Memory B cell (primary cell): Measurements from ENCODE around the gene ATP8A2.

Experiments
- ATAC-seq: fragments of 150-1000 bp; cut with Tn5 transposase; 2 replicates; pipeline ENCODE4 v1.10.0; 2021; ENCODE audit warnings: low read depth, mild to moderate bottlenecking, moderate library complexity
- DNase-seq, 2 donors: peaks; one replicate each; pipeline ENCODE4 v3.0.0; 2022; ENCODE audit warnings: low spot score in 2 of 2
- H3K27ac Mint-ChIP-seq: one replicate; pipeline ENCODE4 v1.8.0; 2022; ENCODE audit warnings: mild to moderate bottlenecking, moderate library complexity, mixed read lengths
- H3K27me3 Mint-ChIP-seq: one replicate; pipeline ENCODE4 v1.8.0; 2022; ENCODE audit warnings: mixed read lengths
- H3K36me3 Mint-ChIP-seq: one replicate; pipeline ENCODE4 v1.8.0; 2022; ENCODE audit warnings: mild to moderate bottlenecking, mixed read lengths
- H3K4me1 Mint-ChIP-seq: one replicate; pipeline ENCODE4 v1.8.0; 2022; ENCODE audit warnings: mixed read lengths
- H3K4me3 Mint-ChIP-seq: one replicate; pipeline ENCODE4 v1.8.0; 2022; ENCODE audit warnings: mild to moderate bottlenecking, moderate library complexity, mixed read lengths
- H3K9me3 Mint-ChIP-seq: one replicate; pipeline ENCODE4 v1.8.0; 2022; ENCODE audit warnings: mixed read lengths

The ATP8A2 gene

GRCh38 chr13:25687471-25688225, 315.9 kb downstream of the ATP8A2 start:
- DNase-seq = no peak
- ATAC-seq = no peak
- Mint-ChIP-seq H3K27me3 (peaks cover 4% of the 10 kb centered on the region), H3K36me3 (no peaks in the 10 kb centered on the region), H3K4me1 (no peaks in the 10 kb centered on the region), H3K4me3 (no peak overlapping the region), H3K27ac (no peak overlapping the region), H3K9me3 (no peaks in the 10 kb centered on the region)

- Mint-ChIP-seq H3K4me3 (no peak overlapping the region), H3K9me3 (no peaks in the 10 kb centered on the region), H3K4me1 (no peaks in the 10 kb centered on the region), H3K36me3 (no peaks in the 10 kb centered on the region), H3K27me3 (peaks cover 4% of the 10 kb centered on the region), H3K27ac (no peak overlapping the region)
- DNase-seq (no peak), ATAC-seq (no peak)
Observed at GRCh38 chr13:25688536-25688935, 316.8 kb downstream of the ATP8A2 start.

DNA sequence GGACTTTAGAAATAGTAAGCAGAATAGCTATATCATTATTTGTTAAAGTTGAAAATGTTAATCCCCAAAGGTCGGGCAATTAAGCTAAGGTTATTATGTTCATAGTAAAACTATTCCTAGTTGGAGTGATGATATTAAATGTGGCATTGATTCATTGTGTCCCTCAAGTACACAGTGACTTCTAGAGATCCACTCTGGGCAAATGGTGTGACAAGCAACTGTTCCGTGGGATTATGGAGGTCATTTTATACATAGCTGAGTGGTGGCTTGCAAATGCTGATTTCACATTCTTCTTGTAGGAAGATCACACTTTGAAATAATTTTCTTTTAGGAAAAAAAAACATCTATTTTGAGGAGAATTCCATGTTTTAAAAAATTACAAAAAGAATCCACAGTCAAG, 317.8 kb downstream of the ATP8A2 start:
- H3K9me3 Mint-ChIP-seq = no peaks in the 10 kb centered on the region
- no peak overlapping the region for H3K4me3 Mint-ChIP-seq
- no peaks in the 10 kb centered on the region for H3K36me3 Mint-ChIP-seq
- DNase-seq (no peak), ATAC-seq (no peak)
- H3K27ac Mint-ChIP-seq = no peak overlapping the region
- H3K27me3 Mint-ChIP-seq = peaks cover 4% of the 10 kb centered on the region
- H3K4me1 Mint-ChIP-seq = no peaks in the 10 kb centered on the region

GRCh38 chr13:25690582-25690981, 318.8 kb downstream of the ATP8A2 start:
- Mint-ChIP-seq H3K27me3 (peaks cover 4% of the 10 kb centered on the region), H3K27ac (no peak overlapping the region), H3K4me3 (no peak overlapping the region), H3K4me1 (no peaks in the 10 kb centered on the region), H3K9me3 (no peaks in the 10 kb centered on the region), H3K36me3 (no peaks in the 10 kb centered on the region)
- ATAC-seq (no peak), DNase-seq (no peak)

DNA sequence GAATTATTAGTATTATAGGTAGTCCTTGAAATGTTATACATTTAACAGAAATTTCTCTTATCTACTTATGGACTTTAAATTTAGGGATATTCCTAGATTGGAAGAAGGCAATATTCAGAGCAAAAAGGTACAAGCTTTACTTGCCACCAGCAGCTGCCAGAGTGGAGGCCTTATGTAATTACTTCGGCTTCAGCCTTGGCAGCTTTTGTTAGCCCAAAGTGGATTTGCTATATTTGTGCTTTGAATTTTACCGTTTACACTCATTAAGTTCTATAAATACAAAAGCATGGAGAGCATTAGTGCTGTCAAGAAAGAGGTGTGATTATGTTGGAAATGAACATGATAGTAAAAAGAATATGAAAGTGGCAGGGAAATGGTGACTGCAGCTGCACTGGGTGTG, 319.9 kb downstream of the ATP8A2 start:
- H3K27me3 Mint-ChIP-seq = peaks cover 4% of the 10 kb centered on the region
- H3K4me3 Mint-ChIP-seq = no peak overlapping the region
- H3K36me3 Mint-ChIP-seq = no peaks in the 10 kb centered on the region
- no peaks in the 10 kb centered on the region for H3K9me3 Mint-ChIP-seq
- H3K4me1 Mint-ChIP-seq = no peaks in the 10 kb centered on the region
- DNase-seq (no peak), ATAC-seq (no peak)
- H3K27ac Mint-ChIP-seq = no peak overlapping the region

- H3K4me3 Mint-ChIP-seq = no peak overlapping the region
- DNase-seq (no peak), ATAC-seq (no peak)
- H3K9me3 Mint-ChIP-seq = no peaks in the 10 kb centered on the region
- no peak overlapping the region for H3K27ac Mint-ChIP-seq
- H3K4me1 Mint-ChIP-seq = no peaks in the 10 kb centered on the region
- no peaks in the 10 kb centered on the region for H3K36me3 Mint-ChIP-seq
- H3K27me3 Mint-ChIP-seq = peaks cover 4% of the 10 kb centered on the region
Observed at GRCh38 chr13:25692099-25692498, 320.3 kb downstream of the ATP8A2 start.

- no peaks in the 10 kb centered on the region for H3K4me1 Mint-ChIP-seq
- peaks cover 3% of the 10 kb centered on the region for H3K9me3 Mint-ChIP-seq
- no peak for DNase-seq
- no peaks in the 10 kb centered on the region for H3K27me3 Mint-ChIP-seq
- no peak overlapping the region for H3K4me3 Mint-ChIP-seq
- H3K27ac Mint-ChIP-seq = no peak overlapping the region
- H3K36me3 Mint-ChIP-seq = no peaks in the 10 kb centered on the region
- no peak for ATAC-seq
Observed at GRCh38 chr13:25699056-25699455, 327.3 kb downstream of the ATP8A2 start.

DNA sequence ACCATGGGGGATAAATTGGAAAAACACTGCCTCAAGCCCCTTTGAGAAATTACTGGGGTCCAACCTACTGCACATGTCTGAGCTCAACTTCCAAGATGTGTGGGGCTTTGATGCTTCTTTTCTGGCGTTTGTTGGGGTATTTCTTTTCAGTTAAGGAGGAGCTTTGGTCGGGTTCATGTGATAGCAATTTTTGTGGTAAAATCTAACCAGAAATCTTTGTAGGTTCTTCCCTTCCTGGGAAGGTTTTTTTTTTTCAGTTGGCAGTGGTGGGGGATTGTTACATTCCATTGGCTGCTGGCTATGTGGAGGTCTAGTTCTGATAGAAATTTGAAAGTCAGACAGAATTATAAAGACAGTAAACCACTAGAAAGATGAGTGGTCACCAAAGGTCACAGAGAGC, 327.8 kb downstream of the ATP8A2 start:
- Mint-ChIP-seq H3K4me1 (no peaks in the 10 kb centered on the region), H3K27ac (no peak overlapping the region), H3K27me3 (no peaks in the 10 kb centered on the region), H3K9me3 (peaks cover 3% of the 10 kb centered on the region), H3K36me3 (no peaks in the 10 kb centered on the region), H3K4me3 (no peak overlapping the region)
- DNase-seq (no peak), ATAC-seq (no peak)

- H3K4me3 Mint-ChIP-seq = no peak overlapping the region
- DNase-seq (no peak), ATAC-seq (no peak)
- no peaks in the 10 kb centered on the region for H3K27me3 Mint-ChIP-seq
- peaks cover 3% of the 10 kb centered on the region for H3K9me3 Mint-ChIP-seq
- H3K4me1 Mint-ChIP-seq = no peaks in the 10 kb centered on the region
- H3K36me3 Mint-ChIP-seq = no peaks in the 10 kb centered on the region
- no peak overlapping the region for H3K27ac Mint-ChIP-seq
Observed at GRCh38 chr13:25701304-25701703, 329.5 kb downstream of the ATP8A2 start.

- Mint-ChIP-seq H3K27ac (no peak overlapping the region), H3K4me3 (no peak overlapping the region), H3K9me3 (peaks cover 3% of the 10 kb centered on the region), H3K4me1 (no peaks in the 10 kb centered on the region), H3K36me3 (no peaks in the 10 kb centered on the region), H3K27me3 (no peaks in the 10 kb centered on the region)
- no peak for ATAC-seq
- DNase-seq = no peak
Observed at GRCh38 chr13:25702386-25702785, 330.6 kb downstream of the ATP8A2 start.

DNA sequence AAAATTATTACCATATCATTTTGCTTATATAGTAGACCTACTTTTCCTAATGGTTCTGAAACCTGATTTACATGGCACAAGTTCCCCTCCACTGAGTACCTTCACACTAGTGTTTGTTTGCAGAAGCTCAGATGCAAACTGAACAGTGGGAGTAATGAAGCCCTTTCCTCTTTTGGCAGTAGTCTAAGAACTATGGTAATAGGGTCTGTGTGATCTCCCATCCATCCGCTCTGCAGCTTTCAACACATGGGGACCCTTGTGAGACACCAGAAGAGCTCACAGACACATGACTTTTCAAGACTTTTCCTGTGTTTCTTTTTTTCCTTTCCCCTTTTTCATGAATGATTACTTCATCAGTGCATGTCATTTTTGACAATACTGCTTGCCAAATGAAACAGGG, 336.0 kb downstream of the ATP8A2 start:
- no peak overlapping the region for H3K27ac Mint-ChIP-seq
- H3K4me3 Mint-ChIP-seq = no peak overlapping the region
- ATAC-seq (no peak), DNase-seq (no peak)
- H3K36me3 Mint-ChIP-seq = no peaks in the 10 kb centered on the region
- H3K9me3 Mint-ChIP-seq = no peaks in the 10 kb centered on the region
- peaks cover 4% of the 10 kb centered on the region for H3K27me3 Mint-ChIP-seq
- H3K4me1 Mint-ChIP-seq = no peaks in the 10 kb centered on the region

DNA sequence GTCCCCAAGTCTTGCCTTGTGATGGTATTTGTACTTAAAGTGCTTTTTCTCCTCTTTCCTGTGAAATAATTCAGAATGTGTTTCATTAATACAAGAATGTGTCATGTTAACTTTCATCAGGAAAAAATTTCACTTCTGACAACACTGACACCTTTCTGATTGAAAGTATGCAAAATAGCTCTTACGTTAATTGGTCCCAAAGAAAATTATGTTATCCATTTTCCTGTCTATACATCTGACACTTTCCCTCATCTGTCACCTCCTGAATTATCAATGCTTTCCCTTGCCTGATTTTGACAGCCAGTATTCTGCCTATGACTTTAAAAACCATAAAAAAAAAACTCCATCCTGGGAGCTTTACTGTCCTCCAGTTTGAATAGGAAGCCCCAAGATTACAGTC, 336.5 kb downstream of the ATP8A2 start:
- Mint-ChIP-seq H3K27ac (no peak overlapping the region), H3K4me3 (no peak overlapping the region), H3K9me3 (no peaks in the 10 kb centered on the region), H3K36me3 (no peaks in the 10 kb centered on the region), H3K27me3 (peaks cover 4% of the 10 kb centered on the region), H3K4me1 (no peaks in the 10 kb centered on the region)
- DNase-seq (no peak), ATAC-seq (no peak)

DNA sequence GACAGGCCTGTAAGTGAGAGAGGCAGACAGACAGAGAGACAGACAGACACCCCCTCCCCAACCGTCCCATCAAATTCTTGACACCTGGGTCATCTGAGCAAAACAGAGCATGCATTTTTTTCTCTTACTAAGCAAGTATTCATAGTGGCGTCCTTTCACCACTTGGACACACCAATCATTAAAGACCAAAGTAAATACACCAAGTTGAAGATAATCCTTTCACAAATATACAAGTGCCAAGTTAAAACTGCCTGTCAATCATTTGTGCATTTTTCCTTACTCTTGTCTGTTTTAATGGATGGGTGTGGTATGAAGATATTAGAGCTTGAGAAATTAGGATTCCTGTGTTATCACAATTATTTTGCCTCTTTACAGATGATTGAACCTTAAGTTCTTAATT, 337.3 kb downstream of the ATP8A2 start:
- H3K27me3 Mint-ChIP-seq = peaks cover 4% of the 10 kb centered on the region
- no peak overlapping the region for H3K27ac Mint-ChIP-seq
- H3K4me3 Mint-ChIP-seq = no peak overlapping the region
- H3K4me1 Mint-ChIP-seq = no peaks in the 10 kb centered on the region
- H3K9me3 Mint-ChIP-seq = no peaks in the 10 kb centered on the region
- ATAC-seq = no peak
- no peak for DNase-seq
- no peaks in the 10 kb centered on the region for H3K36me3 Mint-ChIP-seq

- Mint-ChIP-seq H3K4me1 (no peaks in the 10 kb centered on the region), H3K36me3 (peaks cover 1% of the 10 kb centered on the region), H3K27ac (no peak overlapping the region), H3K27me3 (peaks cover 9% of the 10 kb centered on the region), H3K9me3 (peaks cover 7% of the 10 kb centered on the region), H3K4me3 (no peak overlapping the region)
- ATAC-seq = no peak
- DNase-seq = no peak
Observed at GRCh38 chr13:25715760-25716159, 344.0 kb downstream of the ATP8A2 start.

DNA sequence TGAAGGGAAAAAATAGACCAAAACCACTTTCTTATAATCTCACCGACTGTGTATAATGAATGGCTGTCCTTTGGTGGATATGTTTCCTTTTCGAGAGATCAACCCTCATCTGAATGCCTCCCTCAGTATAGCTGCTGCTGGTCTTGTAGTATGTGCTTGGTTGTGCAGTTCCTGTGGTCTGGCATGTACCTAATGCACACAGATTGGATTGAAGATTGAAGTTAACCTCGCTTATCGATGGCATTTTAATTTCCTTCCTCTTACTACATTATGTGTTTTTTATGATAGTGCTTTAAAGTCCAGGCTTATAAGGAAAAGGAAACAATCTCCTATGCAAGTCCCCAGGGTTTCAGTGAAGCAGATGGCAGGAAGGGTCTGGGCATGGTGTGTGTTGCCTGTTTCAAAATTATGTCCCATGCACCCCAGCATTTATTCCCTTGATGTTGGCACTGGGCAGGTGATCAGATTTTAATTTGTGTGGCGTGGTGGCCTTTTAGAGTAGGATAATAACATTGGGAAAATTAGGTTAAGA, 346.0 kb downstream of the ATP8A2 start:
- H3K4me3 Mint-ChIP-seq = no peak overlapping the region
- DNase-seq (no peak), ATAC-seq (no peak)
- peaks cover 7% of the 10 kb centered on the region for H3K9me3 Mint-ChIP-seq
- H3K36me3 Mint-ChIP-seq = peaks cover 1% of the 10 kb centered on the region
- no peaks in the 10 kb centered on the region for H3K4me1 Mint-ChIP-seq
- no peak overlapping the region for H3K27ac Mint-ChIP-seq
- peaks cover 8% of the 10 kb centered on the region for H3K27me3 Mint-ChIP-seq
